SJCRH30 (cell line): ENCODE results near the gene S100A12. TPM values are rescaled to one million over a fixed set of nuclear protein-coding genes. Genes with fewer than 3 reads are reported as not detected.

Experiments
- DNase-seq, 2 experiments: peaks; one replicate each; pipeline ENCODE4 v3.0.0-alpha.2; 2015 to 2020
- H3K27ac ChIP-seq: fragments of 250-450 bp; sonication (Bioruptor Pico); 2 replicates; pipeline ENCODE4 v1.5.1; 2020; ENCODE audit warnings: mild to moderate bottlenecking, moderate library complexity
- H3K27me3 ChIP-seq: fragments of 250-450 bp; sonication (Bioruptor Pico); 2 replicates; pipeline ENCODE4 v1.5.1; 2020; ENCODE audit warnings: mild to moderate bottlenecking, moderate library complexity
- H3K36me3 ChIP-seq: fragments of 250-450 bp; sonication (Bioruptor Pico); 2 replicates; pipeline ENCODE4 v1.5.1; 2020; ENCODE audit warnings: mild to moderate bottlenecking, moderate library complexity
- H3K4me1 ChIP-seq: fragments of 250-450 bp; sonication (Bioruptor Pico); 2 replicates; pipeline ENCODE4 v1.5.1; 2020; ENCODE audit warnings: mild to moderate bottlenecking, moderate library complexity
- H3K4me3 ChIP-seq: fragments of 250-450 bp; sonication (Bioruptor Pico); 2 replicates; pipeline ENCODE4 v1.5.1; 2020; ENCODE audit warnings: mild to moderate bottlenecking, moderate library complexity
- H3K9me3 ChIP-seq: fragments of 250-450 bp; sonication (Bioruptor Pico); replicated peaks from 2 replicates; pipeline ENCODE4 v1.5.1; 2020; ENCODE audit warnings: mild to moderate bottlenecking, moderate library complexity
- total RNA-seq: library from RNA; depleted of rRNA; stranded (reverse); fragments of >200 nt; shearing (Covaris generic); gene quantifications from 2 replicates; pipeline ENCODE4 v1.2.3, GENCODE V29; 2014; rRNA removed

Gene S100A12
- total RNA-seq, 1 experiment from 2014 or later = not detected

- Histone ChIP-seq H3K9me3 (no peaks in the 10 kb centered on the region), H3K36me3 (no peaks in the 10 kb centered on the region), H3K4me3 (no peak overlapping the region), H3K27me3 (peaks cover 9% of the 10 kb centered on the region; the same call in 1 of the 2 replicates), H3K27ac (no peak overlapping the region), H3K4me1 (no peaks in the 10 kb centered on the region)
- no peak for DNase-seq
Measured at GRCh38 chr1:153343811-153344717, 31.4 kb downstream of the S100A12 start.

- no peaks in the 10 kb centered on the region for H3K4me1 ChIP-seq
- DNase-seq = no peak
- no peaks in the 10 kb centered on the region for H3K9me3 ChIP-seq
- no peak overlapping the region for H3K27ac ChIP-seq
- peaks cover 11% of the 10 kb centered on the region; the same call in 1 of the 2 replicates for H3K27me3 ChIP-seq
- H3K4me3 ChIP-seq = no peak overlapping the region
- H3K36me3 ChIP-seq = no peaks in the 10 kb centered on the region
Measured at GRCh38 chr1:153343040-153343681, 32.3 kb downstream of the S100A12 start.

GRCh38 chr1:153342178-153342577 is 33.2 kb downstream of the S100A12 start:
- no peaks in the 10 kb centered on the region for H3K36me3 ChIP-seq
- DNase-seq = no peak
- peaks cover 11% of the 10 kb centered on the region; the same call in 1 of the 2 replicates for H3K27me3 ChIP-seq
- H3K4me1 ChIP-seq = no peaks in the 10 kb centered on the region
- no peak overlapping the region for H3K4me3 ChIP-seq
- no peak overlapping the region for H3K27ac ChIP-seq
- H3K9me3 ChIP-seq = no peaks in the 10 kb centered on the region

GRCh38 chr1:153341431-153341934 is 33.9 kb downstream of the S100A12 start:
- Histone ChIP-seq H3K4me1 (no peaks in the 10 kb centered on the region), H3K36me3 (no peaks in the 10 kb centered on the region), H3K27ac (no peak overlapping the region), H3K27me3 (peaks cover 8% of the 10 kb centered on the region; the same call in 1 of the 2 replicates), H3K4me3 (no peak overlapping the region), H3K9me3 (no peaks in the 10 kb centered on the region)
- DNase-seq = no peak

- Histone ChIP-seq H3K36me3 (no peaks in the 10 kb centered on the region), H3K4me3 (no peak overlapping the region), H3K4me1 (no peaks in the 10 kb centered on the region), H3K27me3 (0 out of 2 replicates have a peak, but pooled peaks cover 6% of the 10 kb centered on the region), H3K27ac (no peak overlapping the region), H3K9me3 (no peaks in the 10 kb centered on the region)
- no peak for DNase-seq
Measured at GRCh38 chr1:153340356-153340755, 35.1 kb downstream of the S100A12 start.

GRCh38 chr1:153339802-153340201 is 35.6 kb downstream of the S100A12 start:
- Histone ChIP-seq H3K27ac (no peak overlapping the region), H3K4me1 (no peaks in the 10 kb centered on the region), H3K9me3 (no peaks in the 10 kb centered on the region), H3K27me3 (0 out of 2 replicates have a peak, but pooled peaks cover 6% of the 10 kb centered on the region), H3K36me3 (no peaks in the 10 kb centered on the region), H3K4me3 (no peak overlapping the region)
- no peak for DNase-seq

- no peak for DNase-seq
Measured at GRCh38 chr1:153337980-153338853, 37.2 kb downstream of the S100A12 start.

GRCh38 chr1:153336650-153337049 is 38.8 kb downstream of the S100A12 start:
- Histone ChIP-seq H3K27me3 (0 out of 2 replicates have a peak, but pooled peaks cover 5% of the 10 kb centered on the region), H3K36me3 (no peaks in the 10 kb centered on the region)
- no peak for DNase-seq

More at GRCh38 chr1:153337980-153338853, 37.2 kb downstream of the S100A12 start:
- Histone ChIP-seq H3K27ac (no peak overlapping the region), H3K4me1 (no peaks in the 10 kb centered on the region), H3K27me3 (0 out of 2 replicates have a peak, but pooled peaks cover 6% of the 10 kb centered on the region), H3K4me3 (no peak overlapping the region), H3K36me3 (no peaks in the 10 kb centered on the region), H3K9me3 (no peaks in the 10 kb centered on the region)

GRCh38 chr1:153333902-153334301 is 41.5 kb downstream of the S100A12 start:
- Histone ChIP-seq H3K4me1 (no peaks in the 10 kb centered on the region), H3K27ac (no peak overlapping the region)

More at GRCh38 chr1:153336650-153337049, 38.8 kb downstream of the S100A12 start:
- Histone ChIP-seq H3K4me3 (no peak overlapping the region), H3K9me3 (no peaks in the 10 kb centered on the region; the same call in 1 of the 2 replicates), H3K4me1 (no peaks in the 10 kb centered on the region), H3K27ac (no peak overlapping the region)

GRCh38 chr1:153324912-153325311 is 50.5 kb downstream of the S100A12 start:
- Histone ChIP-seq H3K9me3 (0 out of 2 replicates have a peak, but pooled peaks cover 3% of the 10 kb centered on the region), H3K36me3 (no peaks in the 10 kb centered on the region), H3K4me1 (no peaks in the 10 kb centered on the region), H3K27me3 (no peaks in the 10 kb centered on the region), H3K27ac (no peak overlapping the region), H3K4me3 (no peak overlapping the region)
- no peak for DNase-seq

More at GRCh38 chr1:153333902-153334301, 41.5 kb downstream of the S100A12 start:
- no peak overlapping the region for H3K4me3 ChIP-seq
- DNase-seq = no peak
- no peaks in the 10 kb centered on the region; the same call in 1 of the 2 replicates for H3K9me3 ChIP-seq
- H3K36me3 ChIP-seq = no peaks in the 10 kb centered on the region
- H3K27me3 ChIP-seq = no peaks in the 10 kb centered on the region

Other genes with a start within 250 kb of the S100A12 start
- gene SPRR2G, start 224.7 kb downstream of the S100A12 start, total RNA-seq = not detected in 2 replicates
- gene LELP1, start 172.2 kb downstream of the S100A12 start, total RNA-seq = not detected in 2 replicates
- gene PRR9, start 158.0 kb downstream of the S100A12 start, total RNA-seq = not detected in 2 replicates
- not detected in 2 replicates for gene LORICRIN, start 115.9 kb downstream of the S100A12 start, total RNA-seq
- not detected in 2 replicates for gene PGLYRP3, start 62.7 kb downstream of the S100A12 start, total RNA-seq
- gene PGLYRP4, start 26.8 kb downstream of the S100A12 start, total RNA-seq = not detected in 2 replicates
- gene S100A9, start 17.8 kb downstream of the S100A12 start, total RNA-seq = not detected in 2 replicates
- not detected in 2 replicates for gene S100A8, start 15.5 kb upstream of the S100A12 start, total RNA-seq
- gene S100A7A, start 40.9 kb upstream of the S100A12 start, total RNA-seq = not detected in 2 replicates
- gene S100A7, start 85.0 kb upstream of the S100A12 start, total RNA-seq = not detected in 2 replicates
- 38.8 and 48.3 TPM in 2 replicates for gene S100A6, start 160.4 kb upstream of the S100A12 start, total RNA-seq
- not detected in 2 replicates for gene S100A5, start 165.3 kb upstream of the S100A12 start, total RNA-seq
- gene S100A4, start 170.2 kb upstream of the S100A12 start, total RNA-seq = 1.0 and 2.1 TPM in 2 replicates
- 0.38 and 1.0 TPM in 2 replicates for gene S100A3, start 173.6 kb upstream of the S100A12 start, total RNA-seq
- 3.2 and 5.5 TPM in 2 replicates for gene S100A2, start 190.2 kb upstream of the S100A12 start, total RNA-seq
- gene S100A16, start 237.5 kb upstream of the S100A12 start, total RNA-seq = 46.6 and 50.7 TPM in 2 replicates
- not detected in 2 replicates for gene S100A14, start 240.7 kb upstream of the S100A12 start, total RNA-seq